TTC549 (cell line): ENCODE data around the gene PLXND1.
"Not testable (repeated sequence)": the region's sequence is repeated elsewhere in the genome, so short reads cannot be mapped to it uniquely, and the experiment has no call there.

Experiments used
- FAIRE-seq: peaks from 2 replicates; lab custom pipeline; 2012; peaks lifted over from hg19 to GRCh38; lab: Jason Lieb, UNC

The PLXND1 gene

DNA sequence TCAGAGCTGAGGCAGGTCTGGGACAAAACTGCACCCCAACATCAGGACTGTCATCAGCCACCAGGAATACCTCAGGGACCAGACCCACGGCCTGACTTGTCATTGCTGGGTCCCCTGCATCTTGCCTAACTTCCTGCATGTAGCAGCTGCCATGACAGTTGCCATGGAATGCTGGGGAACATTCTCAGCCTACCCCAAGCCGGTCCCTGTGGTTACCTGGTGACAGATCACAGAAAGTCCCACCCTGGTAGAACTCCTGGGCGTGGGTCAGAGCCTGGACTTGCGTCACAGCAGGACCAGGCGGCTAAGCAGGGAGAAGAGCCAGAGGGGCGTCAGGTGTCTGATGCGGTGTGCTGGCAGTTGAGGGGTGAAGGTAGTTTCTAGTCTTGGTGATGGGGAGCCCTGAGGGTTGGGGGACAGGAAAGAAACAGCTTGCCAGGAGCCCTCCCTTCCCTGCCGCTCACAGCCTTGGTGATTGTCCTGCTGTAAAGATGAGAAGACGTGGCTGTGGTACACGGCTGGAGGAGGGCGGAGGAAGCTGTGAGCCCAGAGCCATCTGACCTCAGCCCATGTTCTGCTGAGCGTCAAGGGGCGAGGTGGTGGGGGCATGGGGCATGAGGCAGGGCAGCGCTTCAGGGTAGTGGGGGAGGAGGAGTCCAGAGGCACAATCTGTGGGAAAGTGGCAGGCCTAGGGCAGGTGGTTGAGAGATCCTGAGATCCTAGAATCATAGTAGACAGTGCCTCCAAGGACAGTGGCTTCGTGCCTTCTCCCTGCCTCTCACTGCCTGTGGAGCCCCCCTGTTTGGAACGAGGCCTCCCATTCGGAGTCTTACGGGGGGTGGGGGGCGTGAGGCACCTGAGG lies 58.1 kb downstream of the PLXND1 start:
- no peak for FAIRE-seq

DNA sequence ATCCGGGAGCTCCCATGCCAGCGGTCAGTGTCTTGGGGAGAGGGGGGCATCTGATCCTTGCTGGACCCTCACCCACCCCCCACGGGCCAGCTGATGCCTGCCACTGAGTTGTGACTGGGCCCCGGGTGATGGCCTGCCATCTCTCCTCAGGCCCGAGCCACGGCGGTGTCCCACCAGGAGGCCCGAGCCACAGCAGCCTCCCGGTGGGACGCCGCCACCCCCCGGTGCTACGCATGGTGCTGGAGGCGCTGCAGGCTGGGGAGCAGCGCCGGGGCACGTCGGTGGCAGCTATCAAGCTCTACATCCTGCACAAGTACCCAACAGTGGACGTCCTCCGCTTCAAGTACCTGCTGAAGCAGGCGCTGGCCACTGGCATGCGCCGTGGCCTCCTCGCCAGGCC lies 59.2 kb downstream of the PLXND1 start:
- no peak for FAIRE-seq

DNA sequence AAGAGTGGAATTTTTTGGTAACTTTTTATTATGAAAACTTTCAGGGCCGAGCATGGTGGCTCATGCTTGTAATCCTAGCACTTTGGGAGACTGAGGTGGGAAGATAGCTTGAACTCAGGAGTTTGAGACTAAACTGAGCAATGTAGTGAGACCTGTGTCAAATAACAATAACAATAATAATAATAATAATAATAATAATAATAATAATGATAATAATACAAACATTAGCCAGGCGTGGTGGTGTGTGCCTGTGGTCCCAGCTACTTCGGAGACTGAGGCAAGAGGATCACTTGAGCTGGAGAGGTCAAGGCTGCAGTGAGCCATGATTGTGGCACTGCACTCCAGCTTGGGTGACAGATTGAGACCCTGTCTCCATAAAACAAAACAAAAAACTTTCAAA lies 60.5 kb downstream of the PLXND1 start:
- not testable (repeated sequence) for FAIRE-seq

DNA sequence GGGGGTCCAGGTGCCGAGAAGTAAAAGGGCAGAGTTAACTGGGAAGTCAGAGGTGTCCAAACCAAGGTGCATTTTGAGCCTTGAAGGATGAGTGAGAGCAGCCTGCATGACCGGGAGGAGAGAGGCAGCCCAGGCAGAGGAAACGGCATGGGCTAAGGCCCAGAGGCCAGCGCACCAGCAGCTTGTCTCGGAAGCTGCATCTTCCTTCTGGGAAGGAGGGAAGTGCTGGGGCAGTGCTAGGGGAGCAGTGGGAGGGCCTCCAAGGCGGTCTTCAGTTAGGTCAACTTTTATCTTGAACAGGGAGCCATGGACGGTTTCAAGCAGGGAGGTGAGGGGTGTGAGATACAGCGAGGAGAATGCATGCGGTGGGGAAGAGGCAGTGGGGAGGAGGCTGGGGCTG lies 62.5 kb downstream of the PLXND1 start:
- no peak for FAIRE-seq

GRCh38 chr3:129543156-129543790 lies 63.2 kb downstream of the PLXND1 start, which contains the start of gene H1-8:
Gene H1-8, plus strand, starts transcription at chr3:129543175. Its CDS starts 44 bp downstream, at chr3:129543219.
- FAIRE-seq: no peak

- no peak for FAIRE-seq
Observed at GRCh38 chr3:129542747-129543146, 63.7 kb downstream of the PLXND1 start.

GRCh38 chr3:129540776-129541516 lies 65.5 kb downstream of the PLXND1 start:
- FAIRE-seq: no peak

DNA sequence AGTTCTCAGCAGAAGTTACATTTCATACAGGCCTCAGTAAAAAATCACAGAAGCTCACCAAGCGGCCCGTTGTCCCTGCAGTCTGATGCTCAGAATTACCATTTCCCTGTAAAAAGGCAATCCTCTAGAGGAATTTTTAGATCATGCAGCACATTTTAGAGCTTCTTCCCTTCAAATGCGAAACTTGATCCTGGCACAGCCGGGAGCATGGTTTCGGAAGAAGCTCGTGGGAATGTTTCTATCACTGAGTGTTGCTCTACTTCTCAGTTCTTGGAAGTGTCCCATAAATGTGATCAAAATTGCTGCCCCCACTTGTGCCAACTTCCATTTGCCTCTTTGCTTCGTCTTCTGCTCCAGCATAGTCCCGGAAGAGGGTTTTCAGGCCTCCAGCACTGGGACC lies 67.3 kb downstream of the PLXND1 start:
- no peak for FAIRE-seq

DNA sequence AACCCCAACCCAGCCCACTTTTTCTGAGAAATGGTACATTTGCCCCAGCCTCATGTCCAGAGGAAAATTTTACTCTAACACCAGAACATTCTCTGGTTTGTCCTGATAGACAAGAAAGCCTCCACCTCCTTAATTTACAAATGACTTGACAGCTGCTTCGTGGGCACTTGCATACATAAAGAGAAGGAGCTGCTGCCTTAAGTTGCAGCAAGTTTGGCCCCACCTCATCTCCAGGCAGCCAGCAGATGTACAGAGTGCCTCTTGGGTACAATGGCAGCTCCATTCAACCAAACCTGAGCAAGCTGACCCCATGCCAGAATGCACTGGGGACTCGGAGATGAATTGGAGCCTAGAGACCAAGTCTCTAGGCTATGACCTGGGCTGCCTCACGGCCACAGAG lies 69.7 kb downstream of the PLXND1 start:
- FAIRE-seq: no peak

DNA sequence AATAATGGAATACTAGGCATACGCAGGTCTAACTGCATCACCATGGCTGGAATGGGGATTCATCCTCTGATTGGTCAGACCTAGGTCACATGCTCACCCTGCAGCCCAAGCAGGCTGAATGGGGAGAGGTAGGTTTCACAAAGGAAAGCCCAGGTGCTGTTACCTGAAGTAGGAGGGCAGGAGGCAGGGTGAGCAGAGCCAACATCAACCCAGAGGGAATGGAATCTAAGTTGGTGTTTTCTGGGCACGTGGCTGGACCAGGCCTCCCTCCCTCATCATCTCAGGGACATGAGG lies 70.2 kb downstream of the PLXND1 start:
- no peak for FAIRE-seq

DNA sequence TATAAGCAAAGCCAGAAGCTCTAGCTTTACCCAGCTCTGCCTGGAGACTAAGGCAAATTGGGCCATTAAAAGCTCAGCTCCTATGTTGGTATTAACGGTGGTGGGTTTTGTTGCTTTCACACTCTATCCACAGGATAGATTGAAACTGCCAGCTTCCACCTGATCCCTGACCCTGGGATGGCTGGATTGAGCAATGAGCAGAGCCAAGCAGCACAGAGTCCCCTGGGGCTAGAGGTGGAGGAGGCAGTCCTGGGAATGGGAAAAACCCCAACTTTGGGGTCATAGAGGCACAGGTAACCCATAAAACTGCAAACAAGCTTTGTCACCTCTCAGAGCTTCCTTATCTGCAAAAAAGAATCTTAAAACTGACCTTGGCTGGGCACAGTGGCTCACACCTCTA lies 71.4 kb downstream of the PLXND1 start:
- FAIRE-seq: no peak

GRCh38 chr3:129534428-129535027 lies 71.9 kb downstream of the PLXND1 start:
- FAIRE-seq: no peak

- no peak for FAIRE-seq
Observed at GRCh38 chr3:129533406-129533805, 73.1 kb downstream of the PLXND1 start.

DNA sequence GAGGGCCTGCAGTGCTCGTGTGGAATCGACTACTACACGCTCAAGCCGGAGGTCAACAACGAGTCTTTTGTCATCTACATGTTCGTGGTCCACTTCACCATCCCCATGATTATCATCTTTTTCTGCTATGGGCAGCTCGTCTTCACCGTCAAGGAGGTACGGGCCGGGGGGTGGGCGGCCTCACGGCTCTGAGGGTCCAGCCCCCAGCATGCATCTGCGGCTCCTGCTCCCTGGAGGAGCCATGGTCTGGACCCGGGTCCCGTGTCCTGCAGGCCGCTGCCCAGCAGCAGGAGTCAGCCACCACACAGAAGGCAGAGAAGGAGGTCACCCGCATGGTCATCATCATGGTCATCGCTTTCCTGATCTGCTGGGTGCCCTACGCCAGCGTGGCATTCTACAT lies 74.2 kb downstream of the PLXND1 start:
- no peak for FAIRE-seq

DNA sequence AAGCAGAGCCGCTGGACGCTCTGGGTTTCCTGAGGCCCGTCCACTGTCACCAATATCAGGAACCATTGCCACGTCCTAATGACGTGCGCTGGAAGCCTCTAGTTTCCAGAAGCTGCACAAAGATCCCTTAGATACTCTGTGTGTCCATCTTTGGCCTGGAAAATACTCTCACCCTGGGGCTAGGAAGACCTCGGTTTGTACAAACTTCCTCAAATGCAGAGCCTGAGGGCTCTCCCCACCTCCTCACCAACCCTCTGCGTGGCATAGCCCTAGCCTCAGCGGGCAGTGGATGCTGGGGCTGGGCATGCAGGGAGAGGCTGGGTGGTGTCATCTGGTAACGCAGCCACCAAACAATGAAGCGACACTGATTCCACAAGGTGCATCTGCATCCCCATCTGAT lies 74.8 kb downstream of the PLXND1 start:
- FAIRE-seq: no peak

DNA sequence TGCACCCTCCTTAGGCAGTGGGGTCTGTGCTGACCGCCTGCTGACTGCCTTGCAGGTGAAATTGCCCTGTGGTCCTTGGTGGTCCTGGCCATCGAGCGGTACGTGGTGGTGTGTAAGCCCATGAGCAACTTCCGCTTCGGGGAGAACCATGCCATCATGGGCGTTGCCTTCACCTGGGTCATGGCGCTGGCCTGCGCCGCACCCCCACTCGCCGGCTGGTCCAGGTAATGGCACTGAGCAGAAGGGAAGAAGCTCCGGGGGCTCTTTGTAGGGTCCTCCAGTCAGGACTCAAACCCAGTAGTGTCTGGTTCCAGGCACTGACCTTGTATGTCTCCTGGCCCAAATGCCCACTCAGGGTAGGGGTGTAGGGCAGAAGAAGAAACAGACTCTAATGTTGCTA lies 75.7 kb downstream of the PLXND1 start:
- FAIRE-seq: no peak

- no peak for FAIRE-seq
Observed at GRCh38 chr3:129530251-129530791, 76.2 kb downstream of the PLXND1 start.

DNA sequence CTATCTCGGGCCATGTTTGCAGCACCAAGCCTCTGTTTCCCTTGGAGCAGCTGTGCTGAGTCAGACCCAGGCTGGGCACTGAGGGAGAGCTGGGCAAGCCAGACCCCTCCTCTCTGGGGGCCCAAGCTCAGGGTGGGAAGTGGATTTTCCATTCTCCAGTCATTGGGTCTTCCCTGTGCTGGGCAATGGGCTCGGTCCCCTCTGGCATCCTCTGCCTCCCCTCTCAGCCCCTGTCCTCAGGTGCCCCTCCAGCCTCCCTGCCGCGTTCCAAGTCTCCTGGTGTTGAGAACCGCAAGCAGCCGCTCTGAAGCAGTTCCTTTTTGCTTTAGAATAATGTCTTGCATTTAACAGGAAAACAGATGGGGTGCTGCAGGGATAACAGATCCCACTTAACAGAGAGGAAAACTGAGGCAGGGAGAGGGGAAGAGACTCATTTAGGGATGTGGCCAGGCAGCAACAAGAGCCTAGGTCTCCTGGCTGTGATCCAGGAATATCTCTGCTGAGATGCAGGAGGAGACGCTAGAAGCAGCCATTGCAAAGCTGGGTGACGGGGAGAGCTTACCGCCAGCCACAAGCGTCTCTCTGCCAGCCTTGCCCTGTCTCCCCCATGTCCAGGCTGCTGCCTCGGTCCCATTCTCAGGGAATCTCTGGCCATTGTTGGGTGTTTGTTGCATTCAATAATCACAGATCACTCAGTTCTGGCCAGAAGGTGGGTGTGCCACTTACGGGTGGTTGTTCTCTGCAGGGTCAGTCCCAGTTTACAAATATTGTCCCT lies 76.9 kb downstream of the PLXND1 start:
- FAIRE-seq: no peak

DNA sequence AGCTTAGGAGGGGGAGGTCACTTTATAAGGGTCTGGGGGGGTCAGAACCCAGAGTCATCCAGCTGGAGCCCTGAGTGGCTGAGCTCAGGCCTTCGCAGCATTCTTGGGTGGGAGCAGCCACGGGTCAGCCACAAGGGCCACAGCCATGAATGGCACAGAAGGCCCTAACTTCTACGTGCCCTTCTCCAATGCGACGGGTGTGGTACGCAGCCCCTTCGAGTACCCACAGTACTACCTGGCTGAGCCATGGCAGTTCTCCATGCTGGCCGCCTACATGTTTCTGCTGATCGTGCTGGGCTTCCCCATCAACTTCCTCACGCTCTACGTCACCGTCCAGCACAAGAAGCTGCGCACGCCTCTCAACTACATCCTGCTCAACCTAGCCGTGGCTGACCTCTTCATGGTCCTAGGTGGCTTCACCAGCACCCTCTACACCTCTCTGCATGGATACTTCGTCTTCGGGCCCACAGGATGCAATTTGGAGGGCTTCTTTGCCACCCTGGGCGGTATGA lies 77.8 kb downstream of the PLXND1 start, which contains the start of gene RHO:
TSS of gene RHO (plus strand) at position 51 of the 512 bp plus-strand sequence. CDS start at position 146, 95 bp downstream.
- no peak for FAIRE-seq

- FAIRE-seq: no peak
Observed at GRCh38 chr3:129527262-129527661, 79.2 kb downstream of the PLXND1 start.

DNA sequence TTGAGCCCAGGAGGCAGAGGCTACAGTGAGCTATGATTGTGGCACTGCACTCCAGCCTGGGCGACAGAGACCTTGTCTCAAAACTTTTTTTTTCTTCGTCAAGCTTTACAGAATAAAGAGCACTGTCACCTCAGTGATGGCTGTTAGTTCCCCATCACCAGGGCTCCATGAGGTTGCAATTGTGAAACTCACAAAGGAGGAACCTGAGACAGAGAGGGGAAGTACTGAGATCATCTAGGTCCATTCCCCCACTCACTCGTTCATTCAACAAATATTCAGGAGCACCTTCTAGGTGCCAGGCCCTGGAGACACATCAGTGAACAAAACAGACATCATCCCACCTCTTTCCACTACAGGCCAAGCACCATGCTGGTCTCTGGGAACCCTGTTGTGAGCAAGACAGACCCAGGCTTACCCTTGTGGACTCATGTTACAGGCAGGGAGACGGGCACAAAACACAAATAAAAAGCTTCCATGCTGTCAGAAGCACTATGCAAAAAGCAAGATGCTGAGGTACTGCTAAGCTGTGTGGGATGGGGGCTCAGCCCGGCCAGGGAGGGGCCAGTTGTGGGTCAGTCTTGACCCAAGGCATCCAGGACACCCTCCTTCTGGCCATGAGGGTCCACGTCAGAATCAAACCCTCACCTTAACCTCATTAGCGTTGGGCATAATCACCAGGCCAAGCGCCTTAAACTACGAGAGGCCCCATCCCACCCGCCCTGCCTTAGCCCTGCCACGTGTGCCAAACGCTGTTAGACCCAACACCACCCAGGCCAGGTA lies 80.2 kb downstream of the PLXND1 start:
- FAIRE-seq: no peak
